Endothelial cell of coronary artery (primary cell): ENCODE measurements around the gene POLR2H. TPM values are rescaled to one million over a fixed set of nuclear protein-coding genes. Genes with fewer than 3 reads are reported as not detected.

Experiments
- total RNA-seq: library from RNA; depleted of rRNA; stranded (reverse); fragments of >200 nt; gene quantifications from 2 replicates; pipeline ENCODE4 v1.2.3, GENCODE V29; 2014

Gene POLR2H
- total RNA-seq = 102 TPM in 2 replicates

DNA sequence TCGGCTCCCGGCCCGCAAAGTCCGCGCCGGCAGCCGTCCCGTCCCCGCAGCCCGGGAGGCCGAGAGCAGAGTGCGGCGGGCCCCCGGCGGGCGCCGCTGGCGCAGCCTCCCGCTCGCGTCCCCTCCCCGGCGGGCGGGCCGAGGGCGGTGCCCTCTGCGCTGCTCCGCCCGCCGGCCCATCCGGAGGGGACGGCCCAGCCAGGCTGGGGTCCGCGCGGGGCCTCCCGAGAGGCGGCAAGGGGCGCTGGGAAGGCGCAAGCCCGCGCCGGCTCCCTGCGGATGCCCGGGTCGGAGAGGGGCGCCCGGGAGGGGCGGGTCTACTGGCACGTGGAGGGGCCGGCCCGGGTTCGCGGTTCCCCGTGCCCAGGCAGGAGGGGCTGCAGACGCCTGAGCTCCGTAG lies at the start of gene POLR2H, which contains the start of gene CLCN2:
POLR2H (plus strand) TSS at position 179 of the 400 bp plus-strand sequence. CDS start 1,783 bp downstream, outside the sequence.
CLCN2 (minus strand) TSS at position 74 of the 400 bp plus-strand sequence. CDS start 126 bp downstream, outside the sequence.

DNA sequence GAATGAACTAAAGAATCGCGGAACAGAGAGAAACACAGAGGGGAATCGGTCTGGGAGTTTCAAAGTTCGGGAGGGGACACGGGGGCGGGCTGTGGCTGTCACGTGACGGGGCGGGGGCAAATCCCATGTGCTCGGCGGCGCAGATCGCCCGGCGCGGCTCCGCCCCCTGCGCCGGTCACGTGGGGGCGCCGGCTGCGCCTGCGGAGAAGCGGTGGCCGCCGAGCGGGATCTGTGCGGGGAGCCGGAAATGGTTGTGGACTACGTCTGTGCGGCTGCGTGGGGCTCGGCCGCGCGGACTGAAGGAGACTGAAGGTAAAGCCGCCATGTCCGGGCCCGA lies 47.2 kb upstream of the POLR2H start, which contains the start of gene EIF4G1:
EIF4G1 (plus strand) TSS at position 244 of the 337 bp plus-strand sequence. CDS start 1,191 bp downstream, outside the sequence.

DNA sequence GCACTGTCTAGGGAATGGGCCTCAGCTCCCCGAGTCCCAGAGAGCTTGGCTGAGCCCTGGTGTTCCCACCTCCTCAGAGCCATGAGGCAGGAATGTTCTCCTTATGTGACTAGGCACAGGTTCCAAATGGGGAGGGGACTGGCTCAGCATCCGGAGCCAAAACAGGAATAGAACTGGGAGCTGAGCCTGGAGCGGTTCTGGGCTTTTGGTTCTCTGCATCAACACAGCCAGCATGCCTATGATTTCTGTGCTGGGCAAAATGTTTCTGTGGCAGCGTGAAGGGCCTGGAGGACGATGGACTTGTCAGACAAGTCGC lies 24.2 kb upstream of the POLR2H start, which contains the start of gene FAM131A:
FAM131A (plus strand) TSS at position 202 of the 316 bp plus-strand sequence; CDS start at position 233, 31 bp downstream.

DNA sequence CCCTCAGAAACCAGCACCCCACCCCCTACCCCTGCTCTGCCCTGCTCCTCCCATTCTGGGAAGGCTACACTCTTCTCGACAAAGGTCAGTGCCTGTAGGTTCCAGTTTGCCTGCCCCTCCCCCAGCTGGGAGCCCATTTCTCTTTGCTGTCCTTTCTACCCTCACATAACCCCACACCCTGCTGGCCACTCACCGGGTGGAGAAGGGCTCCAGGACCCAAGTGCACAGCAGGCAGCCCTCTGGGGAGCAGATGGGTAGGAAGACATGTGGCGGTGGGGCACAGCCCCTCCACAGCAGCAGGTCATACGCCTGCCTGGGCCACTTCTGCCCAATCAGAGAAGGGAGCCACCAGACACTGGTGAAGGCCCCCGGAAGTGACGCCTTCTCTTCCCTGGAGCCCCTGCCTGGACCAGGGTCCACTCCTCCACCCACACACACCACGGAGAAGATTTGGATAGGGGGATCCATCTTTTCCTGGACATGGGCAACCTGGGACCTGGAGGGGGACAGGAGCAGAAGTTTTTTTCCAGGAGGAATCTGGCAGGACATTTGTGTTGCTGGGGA lies 16.5 kb downstream of the POLR2H start, which contains the start of gene THPO:
THPO (minus strand) TSS at position 326 of the 564 bp plus-strand sequence. CDS start 1,948 bp downstream, outside the sequence.

DNA sequence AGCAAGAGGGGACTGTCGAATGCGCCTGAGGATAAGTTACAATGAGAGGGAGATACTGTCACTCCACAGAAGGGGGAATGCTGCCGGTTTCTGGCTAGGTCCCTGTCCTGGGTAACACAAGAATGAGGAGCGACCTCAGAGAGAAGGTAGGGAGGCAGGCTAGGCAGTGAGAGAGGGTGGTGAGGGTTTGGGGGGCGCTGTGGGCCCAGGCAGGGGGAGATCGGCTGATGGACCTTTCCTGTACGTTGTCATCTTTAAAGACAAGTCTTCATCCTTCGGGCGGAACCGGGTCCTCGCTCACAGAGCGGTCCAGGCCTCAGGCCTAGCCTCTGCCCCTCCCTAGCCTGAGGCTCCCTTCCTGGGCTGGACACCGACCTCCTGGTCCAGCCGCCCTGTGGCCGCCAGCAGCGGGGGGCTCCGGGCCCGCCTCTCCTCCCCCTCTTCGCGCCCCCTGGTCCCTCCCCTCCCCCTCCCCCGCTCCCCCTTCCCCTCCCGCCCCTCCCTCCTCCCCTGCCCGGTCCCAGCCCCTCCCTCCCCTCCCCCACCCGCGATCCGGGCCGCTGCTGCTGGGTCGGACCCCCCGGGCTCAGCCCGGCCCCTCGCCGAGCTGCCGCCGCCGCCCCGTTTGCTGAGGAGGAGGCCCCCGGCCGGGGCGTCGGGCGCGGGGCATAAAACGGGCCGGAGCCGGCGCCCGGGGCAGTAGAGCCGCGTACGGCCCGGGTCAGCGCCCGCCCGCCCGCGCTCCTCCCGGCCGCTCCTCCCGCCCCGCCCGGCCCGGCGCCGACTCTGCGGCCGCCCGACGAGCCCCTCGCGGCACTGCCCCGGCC lies 18.1 kb downstream of the POLR2H start, which contains the start of gene CHRD:
CHRD (plus strand) TSS at position 697 of the 827 bp plus-strand sequence. CDS start 265 bp downstream, outside the sequence.

Other genes with a start within 250 kb of the POLR2H start
- gene EIF2B5, start 226.4 kb upstream of the POLR2H start, total RNA-seq = 39.6 and 41.7 TPM in 2 replicates
- gene DVL3, start 206.3 kb upstream of the POLR2H start, total RNA-seq = 26.0 and 31.9 TPM in 2 replicates
- 476 and 505 TPM in 2 replicates for gene AP2M1, start 186.9 kb upstream of the POLR2H start, total RNA-seq
- gene ABCF3, start 175.5 kb upstream of the POLR2H start, total RNA-seq = 46.4 and 47.9 TPM in 2 replicates
- gene VWA5B2, start 132.1 kb upstream of the POLR2H start, total RNA-seq = under 0.01 TPM in 1 of 2 replicates, not detected in the other
- 19.1 and 24.6 TPM in 2 replicates for gene ALG3, start 112.7 kb upstream of the POLR2H start, total RNA-seq
- gene EEF1AKMT4, start 112.0 kb upstream of the POLR2H start, total RNA-seq = 3.6 and 4.9 TPM in 2 replicates
- 0.19 TPM in 1 of 2 replicates, not detected in the other for gene CAMK2N2, start 100.2 kb upstream of the POLR2H start, total RNA-seq
- gene ECE2, start 85.7 kb upstream of the POLR2H start, total RNA-seq = not detected in 2 replicates
- 666 and 747 TPM in 2 replicates for gene PSMD2, start 62.5 kb upstream of the POLR2H start, total RNA-seq
- gene EIF4G1, start 47.1 kb upstream of the POLR2H start, total RNA-seq = 359 and 457 TPM in 2 replicates
- 21.1 and 42.1 TPM in 2 replicates for gene FAM131A, start 24.1 kb upstream of the POLR2H start, total RNA-seq
- gene CLCN2, start 105 bp upstream of the POLR2H start, total RNA-seq = 1.6 and 2.8 TPM in 2 replicates
- gene THPO, start 16.5 kb downstream of the POLR2H start, total RNA-seq = not detected in 2 replicates
- 0.09 and 0.28 TPM in 2 replicates for gene CHRD, start 18.3 kb downstream of the POLR2H start, total RNA-seq
- under 0.01 TPM in 1 of 2 replicates, not detected in the other for gene EPHB3, start 200.1 kb downstream of the POLR2H start, total RNA-seq